Mucosa of descending colon (tissue), 3 donors: ENCODE data around the gene CATSPERZ. TPM values are rescaled to one million over a fixed set of nuclear protein-coding genes. Genes with fewer than 3 reads are reported as not detected.

Experiments
- ATAC-seq: fragments of 200-7000 bp; cut with Tn5 transposase; one replicate; pipeline ENCODE4 v1.9.1; 2020; ENCODE audit warnings: mild to moderate bottlenecking, moderate library complexity
- DNase-seq, 3 donors: peaks; one replicate each; pipeline ENCODE4 v3.0.0-alpha.2; 2020
- H3K36me3 ChIP-seq: fragments of 200-600 bp; one replicate; pipeline ENCODE4 v1.8.0; 2021; ENCODE audit warnings: low read depth, mild to moderate bottlenecking
- H3K4me1 ChIP-seq: fragments of 200-600 bp; one replicate; pipeline ENCODE4 v1.8.0; 2021; ENCODE audit warnings: low read depth, mild to moderate bottlenecking
- H3K4me3 ChIP-seq: fragments of 200-600 bp; one replicate; pipeline ENCODE4 v1.8.0; 2021; ENCODE audit warnings: mild to moderate bottlenecking
- H3K9me3 ChIP-seq: fragments of 200-600 bp; one replicate; pipeline ENCODE4 v1.8.0; 2021; ENCODE audit warnings: mild to moderate bottlenecking
- intact Hi-C, 2 donors: fragments of 100-400 bp; cut with DNase I in 1 of 2; cut with micrococcal nuclease in 1 of 2; formaldehyde crosslinking; loops; one replicate each; pipeline versions ENCODE4 v1.11.0 to v1.11.1; 2022; cut with DNase I, micrococcal nuclease
- total RNA-seq, 3 donors: library from RNA; stranded (reverse); fragmentation: NEBNext Ultra II Directional in 2 of 3; extraction: Animal tissue kit (Norgen Biotek cat#: 25700) in 2 of 3; gene quantifications; one replicate each; pipeline versions ENCODE4 v1.2.1 to v1.2.4, GENCODE V29; 2021 to 2023
- TF ChIP-seq, protein P1 (sequence below): fragments of 200-600 bp; IDR thresholded peaks from one replicate; pipeline ENCODE4 v1.8.0; 2022; ENCODE audit warnings: antibody characterized with exemption, mild to moderate bottlenecking
- donor health status: DM: no; HTN: no; CAD: no; lungs with moderate emphysema.
- donor health status: DM: no; HTN: no; CAD: no.
- donor health status: DM: no; HTN: yes; CAD: no.

CATSPERZ gene
- total RNA-seq, 3 donors from 2014 or later, result not detected

DNA sequence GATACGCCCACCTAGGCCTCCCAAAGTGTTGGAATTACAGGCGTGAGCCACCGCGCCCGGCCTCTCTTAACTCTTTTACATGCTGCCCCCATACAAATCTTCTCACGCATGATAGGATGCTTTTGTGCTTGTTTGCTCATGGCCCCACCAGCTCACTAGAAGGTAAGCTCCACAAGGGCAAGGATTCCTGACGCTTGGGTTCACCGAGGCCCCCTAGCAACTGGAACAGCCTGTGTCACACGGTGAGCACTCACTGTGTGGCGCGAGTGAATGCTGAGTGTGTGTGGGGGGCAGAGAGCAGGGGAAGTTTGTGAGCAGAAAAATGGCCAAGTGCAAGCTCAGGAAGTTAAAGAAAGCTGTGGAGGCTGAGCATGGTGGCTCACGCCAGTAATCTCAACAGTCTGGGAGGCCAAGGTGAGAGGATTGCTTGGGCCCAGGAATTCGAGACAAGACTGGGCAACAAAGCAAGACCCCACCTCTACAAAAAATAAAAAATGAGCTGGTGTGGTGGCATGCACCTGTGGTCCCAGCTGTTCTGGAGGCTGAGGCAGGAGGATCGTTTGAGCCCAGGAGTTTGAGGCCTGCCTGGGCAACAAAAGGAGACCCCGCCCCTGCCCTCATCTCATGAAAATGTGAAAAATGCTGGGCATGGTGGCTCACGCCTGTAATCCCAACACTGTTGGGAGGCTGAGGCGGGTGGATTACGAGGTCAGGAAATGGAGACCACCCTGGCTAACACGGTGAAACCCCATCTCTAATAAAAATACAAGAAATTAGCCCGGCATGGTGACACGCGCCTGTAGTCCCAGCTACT, 18.0 kb upstream of the CATSPERZ start:
- H3K36me3 ChIP-seq, result no peaks in the 10 kb centered on the region
- H3K4me1 ChIP-seq, result peaks cover 30% of the 10 kb centered on the region
- ATAC-seq (no peak), DNase-seq (peak in 1 of 3 donors; percentile 43)
- intact Hi-C loops, result no loop called here
- H3K9me3 ChIP-seq, result no peaks in the 10 kb centered on the region
- TF ChIP-seq, protein P1, sequence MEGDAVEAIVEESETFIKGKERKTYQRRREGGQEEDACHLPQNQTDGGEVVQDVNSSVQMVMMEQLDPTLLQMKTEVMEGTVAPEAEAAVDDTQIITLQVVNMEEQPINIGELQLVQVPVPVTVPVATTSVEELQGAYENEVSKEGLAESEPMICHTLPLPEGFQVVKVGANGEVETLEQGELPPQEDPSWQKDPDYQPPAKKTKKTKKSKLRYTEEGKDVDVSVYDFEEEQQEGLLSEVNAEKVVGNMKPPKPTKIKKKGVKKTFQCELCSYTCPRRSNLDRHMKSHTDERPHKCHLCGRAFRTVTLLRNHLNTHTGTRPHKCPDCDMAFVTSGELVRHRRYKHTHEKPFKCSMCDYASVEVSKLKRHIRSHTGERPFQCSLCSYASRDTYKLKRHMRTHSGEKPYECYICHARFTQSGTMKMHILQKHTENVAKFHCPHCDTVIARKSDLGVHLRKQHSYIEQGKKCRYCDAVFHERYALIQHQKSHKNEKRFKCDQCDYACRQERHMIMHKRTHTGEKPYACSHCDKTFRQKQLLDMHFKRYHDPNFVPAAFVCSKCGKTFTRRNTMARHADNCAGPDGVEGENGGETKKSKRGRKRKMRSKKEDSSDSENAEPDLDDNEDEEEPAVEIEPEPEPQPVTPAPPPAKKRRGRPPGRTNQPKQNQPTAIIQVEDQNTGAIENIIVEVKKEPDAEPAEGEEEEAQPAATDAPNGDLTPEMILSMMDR, result no peak
- no peak overlapping the region for H3K4me3 ChIP-seq

DNA sequence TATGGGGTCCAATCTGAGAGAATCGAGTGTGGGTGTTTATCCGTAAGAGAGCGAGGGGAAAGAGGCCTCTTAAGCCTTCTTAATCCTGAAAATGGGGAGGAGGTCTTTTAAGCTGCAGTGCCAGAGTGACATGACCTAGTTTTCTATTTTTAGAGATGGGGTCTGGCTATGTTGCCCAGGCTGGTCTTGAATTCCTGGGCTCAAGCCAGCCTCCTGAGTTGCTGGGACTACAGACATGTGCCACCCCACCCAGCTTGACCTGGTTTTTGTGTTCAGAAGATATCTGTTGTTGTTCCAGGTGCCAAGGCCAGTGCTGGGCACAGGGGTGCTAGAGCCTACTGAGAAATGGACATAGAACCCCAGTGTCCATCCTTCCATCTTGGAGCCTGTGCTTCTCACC, 17.1 kb upstream of the CATSPERZ start:
- DNase-seq (no peak), ATAC-seq (no peak)
- Histone ChIP-seq H3K9me3 (no peaks in the 10 kb centered on the region), H3K4me3 (no peak overlapping the region), H3K4me1 (peaks cover 28% of the 10 kb centered on the region), H3K36me3 (no peaks in the 10 kb centered on the region)
- TF ChIP-seq, protein P1, result no peak
- intact Hi-C loops, result no loop called here

DNA sequence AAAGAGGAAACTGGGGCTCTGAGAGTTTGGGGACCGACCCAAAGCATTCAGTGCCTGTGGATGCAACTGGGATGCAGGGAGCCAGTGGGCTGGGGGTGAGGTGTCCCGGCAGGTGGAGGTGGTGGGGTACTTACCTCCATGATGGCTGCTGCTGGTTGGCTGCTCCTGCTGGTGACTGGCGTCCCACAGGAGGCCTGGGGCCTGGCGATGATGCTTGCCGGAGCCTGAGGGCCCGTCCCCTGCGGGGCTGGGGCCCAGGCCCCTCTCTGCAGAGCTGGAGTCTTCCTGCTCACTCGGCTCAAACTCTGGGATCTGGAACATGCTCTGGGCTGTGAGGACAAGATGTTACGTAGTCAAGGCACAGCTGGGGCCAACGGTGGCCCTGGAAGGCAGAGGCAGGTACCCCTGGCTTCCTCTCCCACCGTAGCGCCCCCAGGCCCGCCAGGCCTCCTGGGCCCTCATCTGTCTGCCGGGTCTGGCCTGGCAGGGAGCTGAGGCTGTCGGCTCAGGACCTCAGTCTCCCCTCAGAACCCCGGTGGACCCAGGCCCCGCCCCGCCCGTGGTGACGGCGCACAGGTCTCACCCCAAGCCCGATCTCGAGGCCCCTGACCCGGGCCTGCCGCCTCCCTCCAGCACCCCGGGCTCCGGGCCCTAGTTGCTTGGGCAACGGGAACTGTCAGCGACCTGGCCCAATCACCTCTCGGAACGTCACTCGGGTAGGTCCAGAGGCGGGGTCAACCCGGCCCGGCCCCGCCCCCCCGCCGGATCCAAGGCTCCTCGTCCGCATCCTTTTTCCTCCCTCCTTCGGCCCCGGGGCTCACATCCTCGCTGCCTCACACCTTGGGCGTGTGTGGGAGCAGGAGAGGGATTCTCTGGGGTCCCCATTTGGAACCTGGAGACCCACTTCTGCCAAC, 15.9 kb upstream of the CATSPERZ start, which contains the start of gene BAD:
BAD (minus strand) TSS at position 618 of the 914 bp plus-strand sequence; CDS start at position 321, 297 bp downstream.
- H3K4me3 ChIP-seq, result peak within 1 kb of the TSS; percentile 53
- DNase-seq, result peak; percentile 97
- peaks cover 28% of the 10 kb centered on the region for H3K4me1 ChIP-seq
- no peaks in the 10 kb centered on the region for H3K9me3 ChIP-seq
- intact Hi-C loops, result no loop called here
- H3K36me3 ChIP-seq, result no peaks in the 10 kb centered on the region
- TF ChIP-seq, protein P1, result no peak
- ATAC-seq, result peak; percentile 88

DNA sequence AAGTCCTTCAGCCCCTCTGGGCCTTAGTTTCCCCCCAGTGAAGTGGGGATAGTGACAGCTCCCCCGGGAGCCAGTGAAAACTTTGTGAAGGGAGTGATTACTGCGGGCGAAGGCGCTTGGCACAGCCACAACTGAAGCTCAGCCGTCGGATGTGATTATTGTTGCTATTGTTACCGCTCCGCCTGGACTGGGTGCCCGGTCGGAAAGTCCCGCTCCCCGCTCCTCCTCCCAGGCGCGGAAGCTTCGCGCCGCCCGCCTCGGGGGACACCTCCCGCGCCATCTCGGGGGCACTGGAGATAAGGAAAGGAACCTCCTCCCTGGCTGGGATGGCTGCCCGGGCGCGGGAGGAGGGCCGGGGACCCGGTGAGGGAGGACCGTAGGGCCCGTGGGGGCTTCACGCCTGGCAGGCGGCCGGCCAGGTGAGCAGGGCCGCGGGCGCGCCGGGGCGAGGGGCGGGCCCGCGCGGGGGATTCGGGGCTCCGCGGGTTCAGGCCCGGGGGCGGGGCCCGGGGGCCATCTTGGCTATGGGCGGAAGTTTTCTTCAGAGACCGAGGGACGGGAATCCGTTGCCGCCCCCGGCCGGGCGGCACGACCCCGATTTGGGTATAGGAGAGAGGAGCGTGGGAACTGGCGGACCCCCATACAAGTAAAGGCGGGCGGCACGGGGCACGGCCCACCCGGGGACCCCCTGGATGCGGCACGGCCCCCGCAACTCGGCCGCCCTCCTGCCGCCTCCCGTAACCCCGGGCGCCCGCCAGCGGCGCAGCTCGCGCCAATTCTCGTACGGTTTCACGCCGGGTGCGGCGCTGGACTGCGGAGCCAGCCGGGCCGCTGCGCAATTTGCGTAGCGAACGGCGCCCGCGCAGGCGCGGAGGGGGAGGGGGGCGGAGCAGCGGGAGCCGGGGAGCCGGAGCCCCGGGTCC, 14.9 kb upstream of the CATSPERZ start, which contains the start of gene GPR137:
GPR137 (plus strand) TSS at position 887 of the 923 bp plus-strand sequence. CDS start 677 bp downstream, outside the sequence.
- peak; percentile 83 for ATAC-seq
- H3K4me3 ChIP-seq, result peak within 1 kb of the TSS; percentile 53
- TF ChIP-seq, protein P1, result no peak
- no peaks in the 10 kb centered on the region for H3K9me3 ChIP-seq
- peaks cover 28% of the 10 kb centered on the region for H3K4me1 ChIP-seq
- no peaks in the 10 kb centered on the region for H3K36me3 ChIP-seq
- DNase-seq, result peak; percentile 92 to 95 (median 93)
- intact Hi-C loops, result no loop called here
